Neural cell (in vitro differentiated cells): ENCODE results near the gene PCDHGC5.

Experiments
- RAD21 ChIP-seq: fragments of 450-650 bp; conservative IDR thresholded peaks from 2 replicates; pipeline ENCODE4 v1.6.1; 2014; ENCODE audit warnings: antibody characterized with exemption, mild to moderate bottlenecking, moderate library complexity
- TF ChIP-seq, protein P1 (sequence below): fragments of 450-650 bp; IDR thresholded peaks from 2 replicates; pipeline ENCODE4 v1.5.1; 2014; ENCODE audit warnings: antibody characterized with exemption, mild to moderate bottlenecking, moderate library complexity; ENCODE audit not compliant: poor library complexity, severe bottlenecking
- TF ChIP-seq, protein P2 (sequence below): IDR thresholded peaks from 2 replicates; pipeline ENCODE4 v1.6.1; 2012; ENCODE audit warnings: borderline replicate concordance

DNA sequence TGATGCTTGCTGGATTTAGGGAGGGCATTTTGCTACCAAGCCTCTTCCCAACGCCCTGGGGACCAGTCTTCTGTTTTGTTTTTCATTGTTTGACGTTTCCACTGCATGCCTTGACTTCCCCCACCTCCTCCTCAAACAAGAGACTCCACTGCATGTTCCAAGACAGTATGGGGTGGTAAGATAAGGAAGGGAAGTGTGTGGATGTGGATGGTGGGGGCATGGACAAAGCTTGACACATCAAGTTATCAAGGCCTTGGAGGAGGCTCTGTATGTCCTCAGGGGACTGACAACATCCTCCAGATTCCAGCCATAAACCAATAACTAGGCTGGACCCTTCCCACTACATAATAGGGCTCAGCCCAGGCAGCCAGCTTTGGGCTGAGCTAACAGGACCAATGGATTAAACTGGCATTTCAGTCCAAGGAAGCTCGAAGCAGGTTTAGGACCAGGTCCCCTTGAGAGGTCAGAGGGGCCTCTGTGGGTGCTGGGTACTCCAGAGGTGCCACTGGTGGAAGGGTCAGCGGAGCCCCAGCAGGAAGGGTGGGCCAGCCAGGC, 23.0 kb downstream of the PCDHGC5 start:
- TF ChIP-seq, protein P1, sequence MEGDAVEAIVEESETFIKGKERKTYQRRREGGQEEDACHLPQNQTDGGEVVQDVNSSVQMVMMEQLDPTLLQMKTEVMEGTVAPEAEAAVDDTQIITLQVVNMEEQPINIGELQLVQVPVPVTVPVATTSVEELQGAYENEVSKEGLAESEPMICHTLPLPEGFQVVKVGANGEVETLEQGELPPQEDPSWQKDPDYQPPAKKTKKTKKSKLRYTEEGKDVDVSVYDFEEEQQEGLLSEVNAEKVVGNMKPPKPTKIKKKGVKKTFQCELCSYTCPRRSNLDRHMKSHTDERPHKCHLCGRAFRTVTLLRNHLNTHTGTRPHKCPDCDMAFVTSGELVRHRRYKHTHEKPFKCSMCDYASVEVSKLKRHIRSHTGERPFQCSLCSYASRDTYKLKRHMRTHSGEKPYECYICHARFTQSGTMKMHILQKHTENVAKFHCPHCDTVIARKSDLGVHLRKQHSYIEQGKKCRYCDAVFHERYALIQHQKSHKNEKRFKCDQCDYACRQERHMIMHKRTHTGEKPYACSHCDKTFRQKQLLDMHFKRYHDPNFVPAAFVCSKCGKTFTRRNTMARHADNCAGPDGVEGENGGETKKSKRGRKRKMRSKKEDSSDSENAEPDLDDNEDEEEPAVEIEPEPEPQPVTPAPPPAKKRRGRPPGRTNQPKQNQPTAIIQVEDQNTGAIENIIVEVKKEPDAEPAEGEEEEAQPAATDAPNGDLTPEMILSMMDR: no peak
- TF ChIP-seq, protein P2, sequence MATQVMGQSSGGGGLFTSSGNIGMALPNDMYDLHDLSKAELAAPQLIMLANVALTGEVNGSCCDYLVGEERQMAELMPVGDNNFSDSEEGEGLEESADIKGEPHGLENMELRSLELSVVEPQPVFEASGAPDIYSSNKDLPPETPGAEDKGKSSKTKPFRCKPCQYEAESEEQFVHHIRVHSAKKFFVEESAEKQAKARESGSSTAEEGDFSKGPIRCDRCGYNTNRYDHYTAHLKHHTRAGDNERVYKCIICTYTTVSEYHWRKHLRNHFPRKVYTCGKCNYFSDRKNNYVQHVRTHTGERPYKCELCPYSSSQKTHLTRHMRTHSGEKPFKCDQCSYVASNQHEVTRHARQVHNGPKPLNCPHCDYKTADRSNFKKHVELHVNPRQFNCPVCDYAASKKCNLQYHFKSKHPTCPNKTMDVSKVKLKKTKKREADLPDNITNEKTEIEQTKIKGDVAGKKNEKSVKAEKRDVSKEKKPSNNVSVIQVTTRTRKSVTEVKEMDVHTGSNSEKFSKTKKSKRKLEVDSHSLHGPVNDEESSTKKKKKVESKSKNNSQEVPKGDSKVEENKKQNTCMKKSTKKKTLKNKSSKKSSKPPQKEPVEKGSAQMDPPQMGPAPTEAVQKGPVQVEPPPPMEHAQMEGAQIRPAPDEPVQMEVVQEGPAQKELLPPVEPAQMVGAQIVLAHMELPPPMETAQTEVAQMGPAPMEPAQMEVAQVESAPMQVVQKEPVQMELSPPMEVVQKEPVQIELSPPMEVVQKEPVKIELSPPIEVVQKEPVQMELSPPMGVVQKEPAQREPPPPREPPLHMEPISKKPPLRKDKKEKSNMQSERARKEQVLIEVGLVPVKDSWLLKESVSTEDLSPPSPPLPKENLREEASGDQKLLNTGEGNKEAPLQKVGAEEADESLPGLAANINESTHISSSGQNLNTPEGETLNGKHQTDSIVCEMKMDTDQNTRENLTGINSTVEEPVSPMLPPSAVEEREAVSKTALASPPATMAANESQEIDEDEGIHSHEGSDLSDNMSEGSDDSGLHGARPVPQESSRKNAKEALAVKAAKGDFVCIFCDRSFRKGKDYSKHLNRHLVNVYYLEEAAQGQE: no peak
- no peak for TF ChIP-seq RAD21
